ENCODE data around the gene TMEM200A.

Gene TMEM200A

DNA sequence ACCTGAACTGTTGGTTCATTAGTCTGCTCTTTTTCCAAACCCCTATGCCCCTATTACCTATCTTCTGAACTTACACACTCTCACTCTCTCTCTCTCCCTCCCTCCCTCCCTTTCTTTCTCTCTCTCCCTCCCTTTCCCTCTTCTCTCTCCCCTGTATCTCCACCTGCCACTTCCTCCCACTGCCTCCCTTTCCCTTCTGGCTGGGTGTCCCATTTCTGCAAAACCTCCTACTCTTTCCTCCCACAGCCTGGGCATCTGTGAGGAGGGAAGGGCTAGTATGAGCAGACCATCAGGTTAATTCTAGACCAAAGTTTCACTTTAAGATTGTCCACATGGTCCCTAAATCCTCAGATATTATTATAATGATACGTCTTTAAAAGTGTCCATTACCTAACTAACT lies 95.1 kb downstream of the TMEM200A start:
- H3K9me3 Mint-ChIP-seq, result no peaks in the 10 kb centered on the region
- no peaks in the 10 kb centered on the region for H3K27me3 Mint-ChIP-seq
- intact Hi-C loops (cut with micrococcal nuclease), result no loop called here
- no peaks in the 10 kb centered on the region for H3K36me3 Mint-ChIP-seq (ENCODE audit: low read depth)
- H3K4me1 Mint-ChIP-seq (ENCODE audit: low read depth), result no peaks in the 10 kb centered on the region
- H3K27ac Mint-ChIP-seq, result no peak overlapping the region
- H3K4me3 Mint-ChIP-seq, result no peak overlapping the region

GRCh38 chr6:130466052-130466747 lies 100.4 kb downstream of the TMEM200A start:
- Mint-ChIP-seq H3K36me3 (ENCODE audit: low read depth) (no peaks in the 10 kb centered on the region), H3K4me1 (ENCODE audit: low read depth) (no peaks in the 10 kb centered on the region), H3K4me3 (no peak overlapping the region), H3K9me3 (no peaks in the 10 kb centered on the region), H3K27ac (no peak overlapping the region), H3K27me3 (no peaks in the 10 kb centered on the region)
- intact Hi-C loops (cut with micrococcal nuclease), result no loop called here

- intact Hi-C loops (cut with micrococcal nuclease), result no loop called here
- Mint-ChIP-seq H3K27me3 (no peaks in the 10 kb centered on the region), H3K4me1 (ENCODE audit: low read depth) (no peaks in the 10 kb centered on the region), H3K9me3 (no peaks in the 10 kb centered on the region), H3K4me3 (no peak overlapping the region), H3K36me3 (ENCODE audit: low read depth) (no peaks in the 10 kb centered on the region), H3K27ac (no peak overlapping the region)
Observed at GRCh38 chr6:130466748-130467061, 100.9 kb downstream of the TMEM200A start.

DNA sequence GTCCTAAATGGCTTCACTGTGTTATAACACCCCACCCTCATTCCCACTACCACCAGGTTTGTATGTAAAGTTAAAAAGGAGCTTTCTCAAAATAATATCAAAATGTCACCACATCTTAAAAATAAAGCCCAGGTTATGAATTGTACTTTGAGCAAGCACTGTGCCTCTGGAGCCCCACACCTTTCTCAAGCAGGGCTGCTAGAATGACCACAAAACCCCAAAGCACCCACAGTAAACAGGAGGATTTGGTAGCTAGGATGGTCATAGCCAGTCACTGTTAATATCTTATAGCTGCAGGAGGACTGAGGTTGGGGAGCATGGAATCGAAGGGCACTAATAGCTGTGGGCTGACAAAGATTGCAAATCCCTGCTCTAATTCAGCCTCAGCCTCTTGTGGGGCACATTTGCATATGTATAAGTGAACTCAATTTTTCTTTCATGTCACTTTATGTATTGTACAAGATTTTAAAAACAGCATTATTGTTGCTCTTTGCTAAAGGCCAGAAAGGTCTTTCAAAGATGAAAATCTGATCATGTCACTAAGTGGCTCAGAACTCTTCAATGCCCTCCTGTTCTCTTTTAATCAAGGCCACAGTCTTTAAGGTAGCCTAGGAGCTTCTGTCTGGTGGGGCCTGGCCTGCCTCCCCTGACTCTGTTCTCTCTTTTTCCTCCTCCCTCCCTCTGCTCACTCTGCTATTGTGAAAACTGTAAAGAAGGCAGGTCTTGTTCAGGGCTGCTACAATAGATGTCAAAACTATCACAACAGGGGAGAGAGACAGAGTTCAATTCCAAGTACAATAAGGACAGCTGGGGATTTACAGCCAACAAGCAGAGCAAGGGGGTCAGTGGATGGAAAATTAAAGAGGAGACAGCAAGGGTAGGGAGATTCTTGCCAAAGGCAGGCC lies 101.6 kb downstream of the TMEM200A start:
- no peaks in the 10 kb centered on the region for H3K4me1 Mint-ChIP-seq (ENCODE audit: low read depth)
- H3K27me3 Mint-ChIP-seq, result no peaks in the 10 kb centered on the region
- intact Hi-C loops (cut with micrococcal nuclease), result no loop called here
- no peak overlapping the region for H3K4me3 Mint-ChIP-seq
- H3K9me3 Mint-ChIP-seq, result peaks cover 6% of the 10 kb centered on the region
- no peak overlapping the region for H3K27ac Mint-ChIP-seq
- no peaks in the 10 kb centered on the region for H3K36me3 Mint-ChIP-seq (ENCODE audit: low read depth)

GRCh38 chr6:130470766-130471165 lies 104.9 kb downstream of the TMEM200A start:
- Mint-ChIP-seq H3K4me3 (no peak overlapping the region), H3K9me3 (peaks cover 28% of the 10 kb centered on the region), H3K4me1 (ENCODE audit: low read depth) (no peaks in the 10 kb centered on the region), H3K27me3 (no peaks in the 10 kb centered on the region), H3K27ac (no peak overlapping the region), H3K36me3 (ENCODE audit: low read depth) (no peaks in the 10 kb centered on the region)
- intact Hi-C loops (cut with micrococcal nuclease), result no loop called here

- H3K27ac Mint-ChIP-seq, result no peak overlapping the region
- no peak overlapping the region for H3K4me3 Mint-ChIP-seq
- no peaks in the 10 kb centered on the region for H3K36me3 Mint-ChIP-seq (ENCODE audit: low read depth)
- H3K27me3 Mint-ChIP-seq, result no peaks in the 10 kb centered on the region
- H3K4me1 Mint-ChIP-seq (ENCODE audit: low read depth), result no peaks in the 10 kb centered on the region
- peaks cover 42% of the 10 kb centered on the region for H3K9me3 Mint-ChIP-seq
- intact Hi-C loops (cut with micrococcal nuclease), result no loop called here
Observed at GRCh38 chr6:130473886-130474285, 108.1 kb downstream of the TMEM200A start.

- Mint-ChIP-seq H3K27me3 (no peaks in the 10 kb centered on the region), H3K36me3 (ENCODE audit: low read depth) (no peaks in the 10 kb centered on the region), H3K9me3 (peaks cover 10% of the 10 kb centered on the region), H3K4me1 (ENCODE audit: low read depth) (no peaks in the 10 kb centered on the region), H3K27ac (no peak overlapping the region), H3K4me3 (no peak overlapping the region)
- intact Hi-C loops (cut with micrococcal nuclease), result no loop called here
Observed at GRCh38 chr6:130482645-130483390, 117.0 kb downstream of the TMEM200A start.

DNA sequence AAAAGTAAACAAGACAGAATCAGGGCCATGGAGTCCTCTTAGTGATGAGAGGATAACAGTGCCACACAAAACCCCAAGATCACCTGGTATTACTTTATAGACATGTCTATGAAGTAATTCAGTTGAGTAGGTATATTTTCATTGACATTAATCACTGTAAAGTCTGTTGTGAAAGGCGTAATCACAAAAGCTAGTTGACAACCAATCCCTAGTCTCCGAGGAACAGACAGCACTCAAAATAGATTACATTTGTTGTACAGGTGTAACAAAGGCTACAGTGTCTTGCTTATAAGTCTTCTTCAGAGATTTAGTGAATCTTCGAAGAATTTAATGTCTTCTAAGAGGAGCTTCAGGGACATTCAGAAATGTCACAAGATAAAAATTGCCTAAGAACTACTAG lies 120.1 kb downstream of the TMEM200A start:
- no peaks in the 10 kb centered on the region for H3K36me3 Mint-ChIP-seq (ENCODE audit: low read depth)
- no peaks in the 10 kb centered on the region for H3K27me3 Mint-ChIP-seq
- H3K9me3 Mint-ChIP-seq, result peaks cover 10% of the 10 kb centered on the region
- H3K27ac Mint-ChIP-seq, result no peak overlapping the region
- intact Hi-C loops (cut with micrococcal nuclease), result no loop called here
- H3K4me3 Mint-ChIP-seq, result no peak overlapping the region
- H3K4me1 Mint-ChIP-seq (ENCODE audit: low read depth), result no peaks in the 10 kb centered on the region

GRCh38 chr6:130486417-130486816 lies 120.6 kb downstream of the TMEM200A start:
- Mint-ChIP-seq H3K36me3 (ENCODE audit: low read depth) (no peaks in the 10 kb centered on the region), H3K27ac (no peak overlapping the region), H3K27me3 (no peaks in the 10 kb centered on the region), H3K9me3 (peaks cover 10% of the 10 kb centered on the region), H3K4me1 (ENCODE audit: low read depth) (no peaks in the 10 kb centered on the region), H3K4me3 (no peak overlapping the region)
- intact Hi-C loops (cut with micrococcal nuclease), result no loop called here

- Mint-ChIP-seq H3K9me3 (peaks cover 10% of the 10 kb centered on the region), H3K36me3 (ENCODE audit: low read depth) (no peaks in the 10 kb centered on the region), H3K27ac (no peak overlapping the region)
Observed at GRCh38 chr6:130489514-130489913, 123.7 kb downstream of the TMEM200A start.

More at GRCh38 chr6:130489514-130489913, 123.7 kb downstream of the TMEM200A start:
- no peak overlapping the region for H3K4me3 Mint-ChIP-seq
- intact Hi-C loops (cut with micrococcal nuclease), result no loop called here
- H3K27me3 Mint-ChIP-seq, result no peaks in the 10 kb centered on the region
- H3K4me1 Mint-ChIP-seq (ENCODE audit: low read depth), result no peaks in the 10 kb centered on the region

Measured in dendritic cell treated with granulocyte-macrophage colony-stimulating factor and Interleukin-4, amounts not matched to agents 40 ng/mL and 50 ng/mL, for 4 days (primary cell).